HG02938 (cell line): ENCODE measurements around the gene LRSAM1.

Experiments
- ATAC-seq: cut with Tn5 transposase; IDR thresholded peaks from one replicate; pipeline ENCODE4 v1.9.1; 2021; ENCODE audit warnings: mild to moderate bottlenecking, moderate library complexity; ENCODE audit not compliant: unreplicated experiment

The LRSAM1 gene

GRCh38 chr9:127509261-127509954, 58.1 kb downstream of the LRSAM1 start:
- no peak for ATAC-seq

- ATAC-seq = no peak
These were observed 58.6 kb downstream of the LRSAM1 start for GRCh38 chr9:127509955-127510299.

- ATAC-seq = no peak
These were observed 63.2 kb downstream of the LRSAM1 start for GRCh38 chr9:127514468-127514867.

GRCh38 chr9:127516835-127517607, 65.7 kb downstream of the LRSAM1 start:
- no peak for ATAC-seq

GRCh38 chr9:127517620-127518019, 66.3 kb downstream of the LRSAM1 start:
- no peak for ATAC-seq

- no peak for ATAC-seq
These were observed 67.0 kb downstream of the LRSAM1 start for GRCh38 chr9:127518091-127518856.

GRCh38 chr9:127519301-127520166, 68.2 kb downstream of the LRSAM1 start:
- no peak for ATAC-seq

- no peak for ATAC-seq
These were observed 69.9 kb downstream of the LRSAM1 start for GRCh38 chr9:127520941-127521918.

GRCh38 chr9:127521919-127522304, 70.6 kb downstream of the LRSAM1 start:
- no peak for ATAC-seq

GRCh38 chr9:127522727-127523126, 71.4 kb downstream of the LRSAM1 start:
- no peak for ATAC-seq

GRCh38 chr9:127523312-127523851, 72.1 kb downstream of the LRSAM1 start:
- no peak for ATAC-seq

GRCh38 chr9:127524373-127524772, 73.1 kb downstream of the LRSAM1 start:
- ATAC-seq = no peak

- ATAC-seq = no peak
These were observed 74.3 kb downstream of the LRSAM1 start for GRCh38 chr9:127525401-127526188.

GRCh38 chr9:127526655-127527559, 75.6 kb downstream of the LRSAM1 start:
- no peak for ATAC-seq

- ATAC-seq = no peak
These were observed 76.4 kb downstream of the LRSAM1 start for GRCh38 chr9:127527560-127528268.

- no peak for ATAC-seq
These were observed 77.3 kb downstream of the LRSAM1 start for GRCh38 chr9:127528422-127529251.
